GM23338 (cell line): Measurements from ENCODE around the gene PRPS2.

ENCODE experiments used
- CREB1 ChIP-seq: fragments of 250-450 bp; sonication (Bioruptor Pico); IDR thresholded peaks from 2 replicates; pipeline ENCODE4 v1.5.0; 2020; ENCODE audit warnings: low read depth, mild to moderate bottlenecking, moderate library complexity
- EZH2 ChIP-seq: fragments of 200-600 bp; sonication (generic); IDR thresholded peaks from one replicate; pipeline ENCODE4 v1.8.0; 2017; ENCODE audit warnings: antibody characterized with exemption, mild to moderate bottlenecking, low read depth; ENCODE audit not compliant: unreplicated experiment
- JUNB ChIP-seq: IDR thresholded peaks from one replicate; pipeline ENCODE4 v1.6.1; 2016; ENCODE audit warnings: antibody characterized with exemption; ENCODE audit not compliant: unreplicated experiment
- POLR2AphosphoS5 ChIP-seq: IDR thresholded peaks from 2 replicates; pipeline ENCODE4 v1.6.1; 2016; ENCODE audit warnings: antibody characterized with exemption, low read depth
- TF ChIP-seq, protein P1 (sequence below), 2 experiments: fragments of 200-600 bp in 1 of 2; sonication (generic) in 1 of 2; conservative IDR thresholded peaks; 2 replicates each; pipeline versions ENCODE4 v1.5.1 to v1.6.1; 2016 to 2017; ENCODE audit warnings: antibody characterized with exemption in 2 of 2, low read depth in 2 of 2, mild to moderate bottlenecking in 2 of 2, moderate library complexity in 1 of 2
- TF ChIP-seq, protein P2 (sequence below): IDR thresholded peaks from 2 replicates; pipeline ENCODE4 v1.6.1; 2016; ENCODE audit warnings: antibody characterized with exemption

DNA sequence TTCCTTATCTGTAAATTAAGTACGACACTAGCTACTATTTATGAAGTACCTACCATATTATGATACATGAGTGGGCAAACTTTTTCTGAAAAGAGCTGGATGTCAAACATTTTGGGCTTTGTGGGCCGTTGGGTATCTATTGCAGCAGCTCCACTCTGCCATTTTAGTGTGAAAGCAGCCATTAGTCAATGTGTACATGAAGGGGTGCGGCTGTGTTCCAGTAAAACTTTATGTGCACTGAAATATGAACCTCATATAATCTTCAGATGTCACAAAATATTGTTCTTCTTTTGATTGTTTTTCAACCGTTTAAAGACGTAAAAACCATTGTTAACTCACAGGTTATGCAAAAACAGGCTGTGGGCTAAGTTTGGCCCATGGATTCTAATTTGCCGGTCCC is 14.1 kb downstream of the PRPS2 start:
- TF ChIP-seq, protein P1, sequence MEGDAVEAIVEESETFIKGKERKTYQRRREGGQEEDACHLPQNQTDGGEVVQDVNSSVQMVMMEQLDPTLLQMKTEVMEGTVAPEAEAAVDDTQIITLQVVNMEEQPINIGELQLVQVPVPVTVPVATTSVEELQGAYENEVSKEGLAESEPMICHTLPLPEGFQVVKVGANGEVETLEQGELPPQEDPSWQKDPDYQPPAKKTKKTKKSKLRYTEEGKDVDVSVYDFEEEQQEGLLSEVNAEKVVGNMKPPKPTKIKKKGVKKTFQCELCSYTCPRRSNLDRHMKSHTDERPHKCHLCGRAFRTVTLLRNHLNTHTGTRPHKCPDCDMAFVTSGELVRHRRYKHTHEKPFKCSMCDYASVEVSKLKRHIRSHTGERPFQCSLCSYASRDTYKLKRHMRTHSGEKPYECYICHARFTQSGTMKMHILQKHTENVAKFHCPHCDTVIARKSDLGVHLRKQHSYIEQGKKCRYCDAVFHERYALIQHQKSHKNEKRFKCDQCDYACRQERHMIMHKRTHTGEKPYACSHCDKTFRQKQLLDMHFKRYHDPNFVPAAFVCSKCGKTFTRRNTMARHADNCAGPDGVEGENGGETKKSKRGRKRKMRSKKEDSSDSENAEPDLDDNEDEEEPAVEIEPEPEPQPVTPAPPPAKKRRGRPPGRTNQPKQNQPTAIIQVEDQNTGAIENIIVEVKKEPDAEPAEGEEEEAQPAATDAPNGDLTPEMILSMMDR (conservative IDR thresholded peaks at IDR 0.05; ENCODE audit: low read depth in 2 of 2) = no peak
- no peak for TF ChIP-seq JUNB
- TF ChIP-seq, protein P2, sequence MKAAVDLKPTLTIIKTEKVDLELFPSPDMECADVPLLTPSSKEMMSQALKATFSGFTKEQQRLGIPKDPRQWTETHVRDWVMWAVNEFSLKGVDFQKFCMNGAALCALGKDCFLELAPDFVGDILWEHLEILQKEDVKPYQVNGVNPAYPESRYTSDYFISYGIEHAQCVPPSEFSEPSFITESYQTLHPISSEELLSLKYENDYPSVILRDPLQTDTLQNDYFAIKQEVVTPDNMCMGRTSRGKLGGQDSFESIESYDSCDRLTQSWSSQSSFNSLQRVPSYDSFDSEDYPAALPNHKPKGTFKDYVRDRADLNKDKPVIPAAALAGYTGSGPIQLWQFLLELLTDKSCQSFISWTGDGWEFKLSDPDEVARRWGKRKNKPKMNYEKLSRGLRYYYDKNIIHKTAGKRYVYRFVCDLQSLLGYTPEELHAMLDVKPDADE = no peak
- no peak for TF ChIP-seq POLR2AphosphoS5
- no peak for TF ChIP-seq EZH2
- TF ChIP-seq CREB1 (CRISPR knock-in tag) = no peak
